ENCODE results near the gene PRR11. TPM values are rescaled to one million over a fixed set of nuclear protein-coding genes. Genes with fewer than 3 reads are reported as not detected.

The PRR11 gene
- total RNA-seq, 2 experiments from 2014 or later, result 66.4 to 67.3 TPM

DNA sequence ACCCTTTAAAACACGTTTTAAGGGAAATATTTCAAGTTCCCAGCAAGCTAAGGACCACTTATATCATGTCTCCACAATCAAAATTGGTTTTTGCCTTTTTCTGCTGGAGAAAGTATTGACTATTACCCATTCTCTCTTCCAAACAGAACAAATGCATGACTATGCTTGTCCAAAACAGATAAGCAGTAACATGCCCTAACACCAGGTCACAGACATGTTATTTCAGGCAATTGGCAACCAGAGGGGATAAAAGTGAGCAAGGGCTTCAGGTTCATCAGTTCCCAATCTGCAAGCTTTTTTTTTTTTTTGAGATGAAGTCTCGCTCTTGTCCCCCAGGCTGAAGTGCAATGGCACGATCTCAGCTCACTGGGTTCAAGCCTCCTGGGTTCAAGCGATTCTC is 15.6 kb upstream of the PRR11 start:
- Mint-ChIP-seq H3K27ac (no peak overlapping the region), H3K27me3 (no peaks in the 10 kb centered on the region), H3K4me3 (no peak overlapping the region), H3K36me3 (no peaks in the 10 kb centered on the region), H3K4me1 (no peaks in the 10 kb centered on the region), H3K9me3 (no peaks in the 10 kb centered on the region)
- no peak for DNase-seq

DNA sequence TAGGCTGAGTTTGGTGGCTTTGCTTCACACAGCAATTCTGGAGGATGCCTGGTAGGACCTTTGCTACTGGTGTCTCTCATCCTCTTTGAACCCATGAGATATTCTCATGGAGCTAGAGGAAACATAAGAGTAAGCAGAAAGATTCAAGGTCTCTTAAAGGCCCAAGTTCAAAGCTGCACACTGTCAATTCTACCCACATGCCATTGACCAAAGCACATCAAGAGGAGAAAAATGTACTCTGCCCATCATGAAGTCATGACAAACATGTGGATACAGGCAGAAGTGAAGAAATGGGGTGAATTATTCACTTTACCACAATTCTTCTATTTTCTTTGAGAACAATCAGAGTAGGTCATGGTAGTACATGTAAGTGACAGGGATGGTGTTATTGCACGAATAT is 13.7 kb upstream of the PRR11 start:
- Mint-ChIP-seq H3K27ac (no peak overlapping the region), H3K27me3 (no peaks in the 10 kb centered on the region), H3K9me3 (no peaks in the 10 kb centered on the region), H3K4me3 (no peak overlapping the region), H3K4me1 (peaks cover 1% of the 10 kb centered on the region), H3K36me3 (peaks cover 3% of the 10 kb centered on the region)
- DNase-seq, result no peak

DNA sequence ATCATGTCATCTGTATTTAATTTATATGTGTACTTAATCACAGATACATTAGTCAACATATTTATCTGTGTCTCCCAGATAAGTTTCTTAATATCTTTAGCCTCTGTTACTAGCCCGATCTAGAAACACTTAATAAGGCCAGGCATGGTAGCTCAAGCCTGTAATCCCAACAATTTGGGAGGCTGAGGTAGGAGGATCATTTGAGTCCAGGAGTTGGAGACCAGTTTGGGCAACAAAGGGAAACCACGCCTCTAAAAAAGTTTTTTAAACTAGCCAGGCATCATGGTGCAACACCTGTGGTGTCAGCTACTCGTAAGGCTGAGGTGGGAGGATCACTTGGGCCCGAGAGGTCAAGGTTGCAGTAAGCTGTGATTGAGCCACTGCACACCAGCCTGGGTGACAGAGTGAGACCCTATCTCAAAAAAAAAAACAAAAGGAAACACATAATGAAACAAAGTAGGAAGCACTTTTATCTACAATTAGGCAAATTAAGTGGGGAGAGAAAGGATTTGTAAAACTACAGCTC is 9.9 kb upstream of the PRR11 start:
- Mint-ChIP-seq H3K4me3 (no peak overlapping the region), H3K27ac (no peak overlapping the region), H3K4me1 (peaks cover 9% of the 10 kb centered on the region), H3K27me3 (no peaks in the 10 kb centered on the region), H3K9me3 (no peaks in the 10 kb centered on the region), H3K36me3 (peaks cover 5% of the 10 kb centered on the region)
- DNase-seq, result no peak

DNA sequence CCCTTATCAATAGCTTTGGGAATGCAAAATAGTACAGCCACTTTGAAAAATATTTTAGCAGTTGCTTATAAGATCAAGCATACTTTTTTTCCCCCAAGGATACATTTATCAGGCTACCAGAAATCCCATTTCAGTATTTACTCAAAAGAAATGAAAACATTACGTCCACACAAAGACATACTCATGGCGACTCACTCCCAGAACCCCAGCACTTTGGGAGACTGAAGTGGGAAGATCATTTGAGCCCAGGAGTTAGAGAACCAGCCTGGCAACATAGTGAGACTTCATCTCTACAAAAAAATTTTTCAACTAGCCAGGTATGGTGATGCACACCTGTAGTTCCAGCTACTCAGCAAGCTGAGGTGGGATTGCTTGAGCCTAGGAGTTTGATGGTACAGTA is 6.5 kb upstream of the PRR11 start:
- Mint-ChIP-seq H3K27me3 (no peaks in the 10 kb centered on the region), H3K4me1 (peaks cover 20% of the 10 kb centered on the region), H3K4me3 (no peak overlapping the region), H3K27ac (no peak overlapping the region), H3K9me3 (no peaks in the 10 kb centered on the region), H3K36me3 (peaks cover 9% of the 10 kb centered on the region)
- no peak for DNase-seq

DNA sequence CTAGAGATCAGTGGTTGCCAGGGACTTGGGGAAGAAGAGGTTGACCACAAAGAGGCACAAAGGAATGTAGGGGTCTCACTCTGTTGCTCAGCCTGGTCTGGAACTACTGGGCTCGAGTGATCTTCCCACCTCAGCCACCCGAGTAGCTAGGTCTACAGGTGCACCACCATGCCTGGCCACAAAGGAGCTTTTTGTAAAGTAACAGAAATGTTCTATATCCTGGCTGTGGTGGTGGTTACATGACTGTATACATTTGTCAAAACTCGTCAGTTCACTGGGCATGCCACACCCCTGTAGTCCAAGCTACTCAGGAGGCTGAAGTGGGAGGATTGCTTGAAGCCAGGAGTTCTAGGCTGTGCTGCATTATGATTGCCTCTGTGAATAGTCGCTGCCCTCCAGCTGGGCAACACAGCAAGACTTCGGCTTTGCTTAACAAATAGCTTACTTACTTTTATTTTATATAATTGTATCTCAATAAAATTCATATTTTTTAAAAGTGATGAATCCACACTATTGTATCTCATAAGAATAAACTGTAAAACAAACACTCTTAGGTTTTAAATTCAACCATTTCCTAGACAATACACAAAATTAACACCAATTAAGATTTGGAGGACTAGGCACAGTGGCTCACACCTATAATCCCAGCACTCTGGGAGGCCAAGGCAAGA is 5.6 kb upstream of the PRR11 start:
- no peaks in the 10 kb centered on the region for H3K27me3 Mint-ChIP-seq
- H3K4me1 Mint-ChIP-seq, result peaks cover 20% of the 10 kb centered on the region
- no peaks in the 10 kb centered on the region for H3K9me3 Mint-ChIP-seq
- no peak for DNase-seq
- H3K36me3 Mint-ChIP-seq, result peaks cover 14% of the 10 kb centered on the region
- H3K4me3 Mint-ChIP-seq, result no peak overlapping the region
- H3K27ac Mint-ChIP-seq, result no peak overlapping the region

DNA sequence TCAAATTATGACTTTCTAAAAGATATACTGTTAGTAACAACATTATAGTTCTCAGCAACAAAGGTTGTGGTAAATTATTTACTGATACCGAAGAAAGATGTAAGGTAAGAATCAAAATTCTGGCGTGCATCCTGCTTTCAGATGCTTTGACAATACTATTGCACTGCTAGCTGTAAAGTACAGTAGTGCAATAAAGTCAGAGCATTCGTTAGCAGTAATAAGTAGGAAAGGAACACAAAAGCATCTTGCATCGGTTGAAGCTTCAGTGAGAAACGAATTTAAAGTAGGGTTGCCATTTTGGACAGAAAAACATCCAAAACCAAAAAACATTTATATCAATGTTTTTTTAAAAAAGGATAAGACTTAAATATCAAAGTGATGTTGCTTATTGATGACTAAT is 4.5 kb upstream of the PRR11 start:
- no peak overlapping the region for H3K4me3 Mint-ChIP-seq
- peaks cover 19% of the 10 kb centered on the region for H3K4me1 Mint-ChIP-seq
- DNase-seq, result no peak
- H3K27me3 Mint-ChIP-seq, result no peaks in the 10 kb centered on the region
- peaks cover 11% of the 10 kb centered on the region for H3K36me3 Mint-ChIP-seq
- no peak overlapping the region for H3K27ac Mint-ChIP-seq
- H3K9me3 Mint-ChIP-seq, result no peaks in the 10 kb centered on the region

DNA sequence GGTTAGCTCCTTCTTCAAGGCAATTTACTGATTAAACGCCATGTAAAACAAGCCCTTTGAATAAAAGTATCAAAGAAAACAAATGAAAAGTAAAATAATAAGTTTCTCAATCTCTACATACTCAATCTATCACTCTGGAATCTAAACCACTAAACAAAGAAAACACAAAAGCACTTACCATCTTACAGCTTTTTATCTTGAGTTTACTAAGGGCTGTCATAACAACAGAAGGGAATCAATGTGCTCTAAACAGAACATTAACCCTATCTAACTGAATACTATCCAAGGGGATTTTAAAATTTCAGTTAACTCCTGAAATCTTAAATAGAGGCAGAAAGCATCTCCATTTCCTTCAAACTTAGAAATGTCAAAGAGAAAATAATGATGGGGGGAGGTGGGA is 4.0 kb upstream of the PRR11 start:
- DNase-seq, result no peak
- no peaks in the 10 kb centered on the region for H3K27me3 Mint-ChIP-seq
- H3K27ac Mint-ChIP-seq, result no peak overlapping the region
- no peaks in the 10 kb centered on the region for H3K9me3 Mint-ChIP-seq
- H3K36me3 Mint-ChIP-seq, result peaks cover 11% of the 10 kb centered on the region
- H3K4me1 Mint-ChIP-seq, result peaks cover 19% of the 10 kb centered on the region
- no peak overlapping the region for H3K4me3 Mint-ChIP-seq

DNA sequence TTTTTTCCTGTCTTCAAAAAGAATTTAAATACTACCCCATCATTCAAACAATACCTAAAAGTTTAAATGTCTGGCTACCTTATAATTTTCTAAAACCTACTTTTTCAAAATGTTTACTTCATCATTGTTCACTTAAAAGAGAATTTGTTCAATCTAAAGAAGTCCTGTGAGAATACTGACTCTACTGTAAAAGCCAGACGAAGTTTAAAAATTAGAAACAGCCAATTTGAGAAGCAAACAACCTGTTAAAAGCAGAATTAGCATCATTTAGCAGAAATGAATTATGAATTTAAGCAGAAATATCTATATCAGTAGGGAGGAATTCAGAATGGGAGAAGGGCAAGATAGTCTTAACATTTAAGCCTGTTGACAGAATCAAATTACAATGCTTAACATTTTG is 2.6 kb upstream of the PRR11 start:
- Mint-ChIP-seq H3K27ac (no peak overlapping the region), H3K4me1 (peaks cover 20% of the 10 kb centered on the region), H3K4me3 (peak overlapping the region; percentile 50), H3K9me3 (no peaks in the 10 kb centered on the region), H3K36me3 (peaks cover 11% of the 10 kb centered on the region), H3K27me3 (no peaks in the 10 kb centered on the region)
- DNase-seq, result no peak

DNA sequence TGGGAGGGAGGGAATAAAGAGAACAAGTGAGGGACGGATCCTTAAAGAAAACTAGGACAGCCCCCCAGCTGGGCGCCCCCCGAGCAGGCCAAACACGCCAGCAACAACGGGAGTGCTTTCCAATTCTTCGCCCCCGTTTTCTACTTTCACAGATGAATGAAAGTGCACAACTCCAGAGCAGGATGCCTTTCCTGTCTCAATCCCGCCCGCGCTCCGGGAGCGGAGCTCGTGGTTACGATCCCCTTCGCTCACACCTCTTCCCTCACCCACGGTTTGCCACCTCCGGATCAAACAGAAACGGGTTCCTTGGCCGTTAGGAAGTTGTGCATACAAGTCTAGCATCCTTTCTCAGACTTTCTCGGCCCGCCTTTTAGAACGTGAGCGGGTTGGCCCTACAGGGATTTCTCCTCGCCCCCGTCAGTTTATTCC is 1.2 kb upstream of the PRR11 start:
- H3K4me3 Mint-ChIP-seq, result no peak overlapping the region
- DNase-seq, result peak; percentile 40
- H3K27me3 Mint-ChIP-seq, result no peaks in the 10 kb centered on the region
- peaks cover 21% of the 10 kb centered on the region for H3K4me1 Mint-ChIP-seq
- peaks cover 11% of the 10 kb centered on the region for H3K36me3 Mint-ChIP-seq
- no peaks in the 10 kb centered on the region for H3K9me3 Mint-ChIP-seq
- H3K27ac Mint-ChIP-seq, result no peak overlapping the region

DNA sequence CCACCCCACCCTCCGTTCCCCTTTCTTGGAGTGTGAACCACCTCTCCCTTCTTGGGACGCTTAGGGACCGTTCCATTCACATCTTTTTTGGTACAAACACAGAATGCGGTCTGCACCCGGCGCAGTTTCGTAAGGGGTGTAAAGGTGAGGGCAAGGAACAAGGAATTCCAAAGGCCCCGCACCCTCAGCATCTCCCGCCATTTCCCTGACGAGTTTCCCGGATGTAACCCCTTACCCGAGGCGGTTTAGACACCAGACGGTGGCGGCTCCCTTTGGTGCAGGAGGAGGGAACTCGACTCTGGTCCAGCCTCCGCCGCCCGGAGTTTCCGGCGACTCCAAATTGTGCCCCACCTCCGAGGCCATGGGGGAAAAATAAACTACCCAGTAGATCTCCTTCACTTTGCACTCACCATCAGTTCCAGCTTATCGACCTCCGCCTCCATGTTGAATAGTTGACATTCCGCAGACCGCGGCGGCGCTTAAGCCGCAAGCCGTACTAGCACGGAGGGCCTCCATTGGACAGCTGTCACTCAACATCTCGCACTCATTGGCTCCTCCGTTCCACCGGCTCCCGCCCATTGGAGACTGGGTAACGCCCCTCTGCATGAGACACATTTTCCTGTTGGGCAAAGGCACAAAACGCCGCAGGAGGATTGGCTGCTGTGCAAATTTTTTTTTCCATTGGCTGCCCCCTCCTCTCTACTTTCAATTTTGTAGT is 666 bp upstream of the PRR11 start, which contains the start of gene SKA2:
SKA2 (minus strand) TSS at position 466 of the 718 bp plus-strand sequence; CDS start at position 443, 23 bp downstream.
- H3K4me1 Mint-ChIP-seq, result peaks cover 16% of the 10 kb centered on the region

DNA sequence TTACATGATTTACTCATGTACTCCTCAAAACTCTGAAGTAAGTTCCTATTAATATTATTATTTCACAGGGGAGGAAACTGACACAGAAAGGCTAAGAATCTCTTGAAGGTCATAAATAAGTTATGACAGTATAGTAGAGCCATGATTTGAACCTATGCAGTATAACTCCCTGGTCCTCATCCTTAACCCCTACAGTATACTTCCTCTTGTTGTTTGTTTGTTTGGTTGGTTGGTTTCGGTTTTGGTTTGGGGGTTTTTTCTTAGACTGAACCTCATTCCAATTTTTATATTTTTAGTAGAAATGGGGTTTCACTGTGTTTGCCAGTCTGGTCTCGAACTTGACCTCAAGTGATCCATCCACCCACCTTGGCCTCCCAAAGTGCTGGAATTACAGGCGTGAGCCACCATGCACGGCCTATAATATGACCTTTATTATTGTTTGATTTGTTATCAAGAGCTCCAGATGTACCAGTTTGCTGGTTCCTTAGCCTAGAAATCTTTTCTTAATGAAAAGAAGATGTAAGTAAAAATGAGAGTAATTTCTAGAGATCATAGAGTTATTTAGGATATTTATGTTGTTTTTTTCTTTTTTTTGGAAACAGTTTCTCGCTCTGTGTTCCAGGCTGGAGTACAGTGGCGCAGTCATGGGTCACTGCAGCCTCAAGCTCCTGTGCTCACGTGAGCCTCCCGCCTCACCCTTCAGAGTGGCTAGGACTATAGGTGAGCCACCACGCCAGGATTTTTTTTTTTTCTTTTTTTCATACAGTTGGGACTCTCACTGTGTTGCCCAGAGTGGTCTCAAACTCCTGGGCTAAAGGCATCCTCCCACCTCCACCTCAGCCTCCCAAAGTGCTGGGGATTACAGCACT is 4.8 kb downstream of the PRR11 start:
- Mint-ChIP-seq H3K27ac (no peak overlapping the region), H3K4me1 (peaks cover 7% of the 10 kb centered on the region), H3K4me3 (no peak overlapping the region), H3K36me3 (no peaks in the 10 kb centered on the region), H3K27me3 (no peaks in the 10 kb centered on the region), H3K9me3 (no peaks in the 10 kb centered on the region)
- DNase-seq, result no peak

More for the DNA sequence above, 666 bp upstream of the PRR11 start, which contains the start of gene SKA2:
- Mint-ChIP-seq H3K27ac (no peak within 1 kb of the TSS), H3K4me3 (no peak within 1 kb of the TSS), H3K27me3 (no peaks in the 10 kb centered on the region), H3K36me3 (peaks cover 10% of the 10 kb centered on the region), H3K9me3 (no peaks in the 10 kb centered on the region)
- DNase-seq, result peak; percentile 97

DNA sequence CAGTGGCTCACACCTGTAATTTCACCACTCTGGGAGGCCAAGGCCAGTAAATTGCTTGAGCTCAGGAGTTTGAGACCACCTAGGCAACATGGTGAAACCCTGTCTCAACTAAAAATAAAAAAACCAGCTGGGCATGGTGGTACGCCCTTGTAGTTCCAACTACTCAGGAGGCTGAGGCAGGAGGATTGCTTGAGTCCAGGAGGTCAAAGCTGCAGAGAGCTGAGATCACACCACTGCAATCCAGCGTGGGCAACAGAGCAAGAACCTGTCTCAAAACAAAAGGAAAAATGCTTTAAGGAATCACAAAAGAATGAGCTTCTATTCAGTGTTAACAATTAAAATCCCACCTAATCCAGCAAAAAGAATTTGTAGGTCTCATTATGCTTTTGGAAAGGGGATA is 5.9 kb downstream of the PRR11 start:
- Mint-ChIP-seq H3K27me3 (no peaks in the 10 kb centered on the region), H3K4me3 (no peak overlapping the region), H3K4me1 (peaks cover 9% of the 10 kb centered on the region), H3K9me3 (no peaks in the 10 kb centered on the region), H3K27ac (no peak overlapping the region), H3K36me3 (no peaks in the 10 kb centered on the region)
- no peak for DNase-seq

DNA sequence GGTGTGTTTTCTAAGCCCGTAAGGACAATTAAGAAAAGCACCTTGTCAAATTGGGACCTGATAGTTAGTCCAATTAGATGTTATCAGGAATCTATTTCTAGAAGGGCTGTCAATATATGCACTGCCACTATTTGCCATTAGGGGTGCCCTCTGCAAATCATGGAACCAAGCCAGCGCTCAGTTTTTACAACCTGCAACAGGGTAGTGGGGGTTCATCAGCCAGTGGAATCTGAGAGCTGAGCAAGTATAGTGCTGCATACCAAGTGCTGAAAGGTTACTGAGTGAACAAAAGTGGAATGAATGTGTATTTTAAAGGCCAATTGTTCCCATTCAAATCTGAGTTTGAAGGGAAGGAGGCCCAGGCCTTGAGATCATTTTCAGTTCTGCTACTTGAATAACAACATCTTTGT is 10.4 kb downstream of the PRR11 start:
- Mint-ChIP-seq H3K4me3 (no peak overlapping the region), H3K27me3 (no peaks in the 10 kb centered on the region), H3K4me1 (peaks cover 5% of the 10 kb centered on the region), H3K36me3 (peaks cover 4% of the 10 kb centered on the region), H3K9me3 (no peaks in the 10 kb centered on the region), H3K27ac (no peak overlapping the region)
- no peak for DNase-seq

DNA sequence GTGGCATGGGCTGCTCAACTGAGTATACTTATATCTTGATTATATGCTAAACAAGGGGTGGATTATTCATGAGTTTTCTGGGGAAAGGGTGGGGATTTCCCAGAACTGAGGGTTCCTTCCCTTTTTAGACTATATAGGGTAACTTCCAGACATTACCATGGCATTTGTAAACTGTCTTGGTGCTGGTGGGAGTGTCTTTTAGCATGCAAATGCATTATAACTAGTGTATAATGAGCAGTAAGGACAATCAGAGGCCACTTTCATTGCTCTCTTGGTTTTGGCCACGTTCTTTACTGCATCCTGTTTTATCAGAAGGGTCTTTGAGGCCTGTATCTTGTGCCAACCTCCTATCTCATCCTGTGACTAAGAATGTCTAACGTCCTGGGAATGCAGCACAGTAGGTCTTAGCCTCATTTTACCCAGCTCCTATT is 12.0 kb downstream of the PRR11 start:
- no peak for DNase-seq
- no peak overlapping the region for H3K27ac Mint-ChIP-seq
- H3K9me3 Mint-ChIP-seq, result no peaks in the 10 kb centered on the region
- no peak overlapping the region for H3K4me3 Mint-ChIP-seq
- H3K36me3 Mint-ChIP-seq, result peaks cover 4% of the 10 kb centered on the region
- no peaks in the 10 kb centered on the region for H3K27me3 Mint-ChIP-seq
- peaks cover 2% of the 10 kb centered on the region for H3K4me1 Mint-ChIP-seq

DNA sequence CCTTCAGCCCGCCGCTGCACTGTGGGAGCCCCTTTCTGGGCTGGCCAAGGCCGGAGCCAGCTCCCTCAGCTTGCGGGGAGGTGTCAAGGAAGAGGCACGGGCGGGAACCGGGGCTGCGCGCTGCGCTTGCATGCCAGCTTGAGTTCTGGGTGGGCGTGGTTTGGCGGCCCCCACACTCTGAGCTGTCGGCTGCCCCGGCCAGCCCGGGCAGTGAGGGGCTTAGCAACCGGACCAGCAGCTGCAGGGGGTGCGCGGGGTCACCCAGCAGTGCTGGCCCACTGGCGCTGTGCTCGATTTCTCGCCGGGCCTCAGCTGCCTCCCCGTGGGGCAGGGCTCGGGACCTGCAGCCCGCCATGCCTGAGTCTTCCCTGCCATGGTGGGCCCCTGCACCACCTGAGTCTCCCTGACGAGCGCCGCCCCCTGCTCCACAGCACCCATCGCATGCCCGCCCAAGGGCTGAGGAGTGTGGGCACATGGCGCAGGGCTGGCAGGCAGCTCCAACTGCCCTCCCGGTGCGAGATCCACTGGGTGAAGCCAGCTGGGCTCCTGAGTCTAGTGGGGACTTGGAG is 17.0 kb downstream of the PRR11 start:
- Mint-ChIP-seq H3K27ac (no peak overlapping the region), H3K4me1 (no peaks in the 10 kb centered on the region), H3K4me3 (no peak overlapping the region)

More for the DNA sequence above, 17.0 kb downstream of the PRR11 start:
- DNase-seq, result no peak
- H3K27me3 Mint-ChIP-seq, result no peaks in the 10 kb centered on the region
- peaks cover 18% of the 10 kb centered on the region for H3K36me3 Mint-ChIP-seq
- no peaks in the 10 kb centered on the region for H3K9me3 Mint-ChIP-seq

Measured in activated naive CD8-positive, alpha-beta T cell treated with anti-CD3 and anti-CD28 coated beads for 36 hours (primary cell).